GM19193 (cell line): Measurements from ENCODE around the gene GALNT16.

Experiments used
- POLR2A ChIP-seq: IDR thresholded peaks from 4 replicates; pipeline ENCODE4 v1.6.1; 2011; ENCODE audit not compliant: insufficient read depth, insufficient read length; ENCODE audit errors: extremely low read depth

The GALNT16 gene

GRCh38 chr14:69270795-69271708, 11.1 kb downstream of the GALNT16 start:
- TF ChIP-seq POLR2A, result no peak

- TF ChIP-seq POLR2A, result no peak
Observed at GRCh38 chr14:69274321-69274720, 14.4 kb downstream of the GALNT16 start.

- TF ChIP-seq POLR2A, result no peak
Observed at GRCh38 chr14:69275331-69275730, 15.4 kb downstream of the GALNT16 start.

GRCh38 chr14:69280746-69281291, 20.9 kb downstream of the GALNT16 start:
- no peak for TF ChIP-seq POLR2A

GRCh38 chr14:69281450-69282169, 21.7 kb downstream of the GALNT16 start:
- no peak for TF ChIP-seq POLR2A

GRCh38 chr14:69282448-69282847, 22.5 kb downstream of the GALNT16 start:
- no peak for TF ChIP-seq POLR2A

- TF ChIP-seq POLR2A, result no peak
Observed at GRCh38 chr14:69284170-69284569, 24.2 kb downstream of the GALNT16 start.

- no peak for TF ChIP-seq POLR2A
Observed at GRCh38 chr14:69285661-69286255, 25.8 kb downstream of the GALNT16 start.

- no peak for TF ChIP-seq POLR2A
Observed at GRCh38 chr14:69287098-69288010, 27.4 kb downstream of the GALNT16 start.

GRCh38 chr14:69288011-69288771, 28.2 kb downstream of the GALNT16 start:
- no peak for TF ChIP-seq POLR2A

GRCh38 chr14:69288956-69289705, 29.2 kb downstream of the GALNT16 start:
- TF ChIP-seq POLR2A, result no peak

GRCh38 chr14:69289811-69290520, 30.0 kb downstream of the GALNT16 start:
- TF ChIP-seq POLR2A, result no peak
